ENCODE results near the gene COL4A1. TPM values are rescaled to one million over a fixed set of nuclear protein-coding genes. Genes with fewer than 3 reads are reported as not detected.

Gene COL4A1
- total and polyA plus RNA-seq, 4 donors, result 73.3 to 910 (median 472) TPM

GRCh38 chr13:110338441-110339101 is 31.6 kb upstream of the COL4A1 start:
- ATAC-seq (ENCODE audit: low FRiP score) (peak; percentile 54), DNase-seq (peak in 1 of 2 donors; percentile 73)
- H3K27ac ChIP-seq (ENCODE audit: low read depth in 1 of 2, low read length in 2 of 2), result peak overlapping the region; percentile 96 to 99
- no peak overlapping the region for H3K4me3 ChIP-seq (ENCODE audit: low read length in 2 of 2)
- H3K4me1 ChIP-seq (ENCODE audit: control insufficient read depth in 1 of 2, insufficient read depth in 2 of 2, low read length in 2 of 2), result peaks cover 10 to 13% of the 10 kb centered on the region in 2 donors
- H3K27me3 ChIP-seq (ENCODE audit: control insufficient read depth in 1 of 2, insufficient read depth in 2 of 2, low read length in 1 of 2), result no peaks in the 10 kb centered on the region
- H3K36me3 ChIP-seq (ENCODE audit: control insufficient read depth in 1 of 2, insufficient read depth in 2 of 2, low read length in 1 of 2), result no peaks in the 10 kb centered on the region
- H3K9me3 ChIP-seq (ENCODE audit: control insufficient read depth, low read length), result no peaks in the 10 kb centered on the region
- intact Hi-C loops (cut with DNase I), result no loop called here
- WGBS, 2 donors, result 1 to 6% methylated on average over 13 of the region's 13 CpGs

GRCh38 chr13:110337247-110337646 is 30.3 kb upstream of the COL4A1 start:
- H3K27me3 ChIP-seq (ENCODE audit: control insufficient read depth in 1 of 2, insufficient read depth in 2 of 2, low read length in 1 of 2), result no peaks in the 10 kb centered on the region
- DNase-seq (peak in 1 of 2 donors; percentile 65), ATAC-seq (ENCODE audit: low FRiP score) (no peak)
- 2 to 5% methylated on average over 7 of the region's 7 CpGs for WGBS, 2 donors
- H3K27ac ChIP-seq (ENCODE audit: low read depth in 1 of 2, low read length in 2 of 2), result peak overlapping the region; percentile 84 to 100
- H3K4me3 ChIP-seq (ENCODE audit: low read length in 2 of 2), result no peak overlapping the region
- H3K36me3 ChIP-seq (ENCODE audit: control insufficient read depth in 1 of 2, insufficient read depth in 2 of 2, low read length in 1 of 2), result no peaks in the 10 kb centered on the region
- peaks cover 6 to 13% of the 10 kb centered on the region in 2 donors for H3K4me1 ChIP-seq (ENCODE audit: control insufficient read depth in 1 of 2, insufficient read depth in 2 of 2, low read length in 2 of 2)
- intact Hi-C loops (cut with DNase I), result no loop called here
- H3K9me3 ChIP-seq (ENCODE audit: control insufficient read depth, low read length), result no peaks in the 10 kb centered on the region

- Histone ChIP-seq H3K27me3 (ENCODE audit: control insufficient read depth in 1 of 2, insufficient read depth in 2 of 2, low read length in 1 of 2) (no peaks in the 10 kb centered on the region), H3K4me3 (ENCODE audit: low read length in 2 of 2) (no peak overlapping the region), H3K36me3 (ENCODE audit: control insufficient read depth in 1 of 2, insufficient read depth in 2 of 2, low read length in 1 of 2) (no peaks in the 10 kb centered on the region), H3K9me3 (ENCODE audit: control insufficient read depth, low read length) (no peaks in the 10 kb centered on the region), H3K4me1 (ENCODE audit: control insufficient read depth in 1 of 2, insufficient read depth in 2 of 2, low read length in 2 of 2) (peaks cover 8 to 12% of the 10 kb centered on the region in 2 donors), H3K27ac (ENCODE audit: low read depth in 1 of 2, low read length in 2 of 2) (peak overlapping the region; percentile 84 to 100)
- ATAC-seq (ENCODE audit: low FRiP score) (no peak), DNase-seq (no peak)
- WGBS, 2 donors, result 22 to 31% methylated on average over 5 of the region's 5 CpGs
- intact Hi-C loops (cut with DNase I), result no loop called here
Observed at GRCh38 chr13:110336681-110337080, 29.7 kb upstream of the COL4A1 start.

- 94 to 97% methylated on average over 9 of the region's 9 CpGs for WGBS, 2 donors
- H3K27ac ChIP-seq (ENCODE audit: low read depth in 1 of 2, low read length in 2 of 2), result peak overlapping the region; percentile 84 to 100
- ATAC-seq (ENCODE audit: low FRiP score), result no peak
Observed at GRCh38 chr13:110336108-110336507, 29.2 kb upstream of the COL4A1 start.

GRCh38 chr13:110334841-110335490 is 28.0 kb upstream of the COL4A1 start:
- no peak overlapping the region for H3K4me3 ChIP-seq (ENCODE audit: low read length in 2 of 2)
- 69 to 85% methylated on average over 11 of the region's 11 CpGs for WGBS, 2 donors
- H3K9me3 ChIP-seq (ENCODE audit: control insufficient read depth, low read length), result no peaks in the 10 kb centered on the region
- no peaks in the 10 kb centered on the region for H3K36me3 ChIP-seq (ENCODE audit: control insufficient read depth in 1 of 2, insufficient read depth in 2 of 2, low read length in 1 of 2)
- intact Hi-C loops (cut with DNase I), result no loop called here
- H3K27me3 ChIP-seq (ENCODE audit: control insufficient read depth in 1 of 2, insufficient read depth in 2 of 2, low read length in 1 of 2), result no peaks in the 10 kb centered on the region
- ATAC-seq (ENCODE audit: low FRiP score) (no peak), DNase-seq (no peak)
- H3K27ac ChIP-seq (ENCODE audit: low read depth in 1 of 2, low read length in 2 of 2), result peak overlapping the region; percentile 1 to 46
- peaks cover 7 to 11% of the 10 kb centered on the region in 2 donors for H3K4me1 ChIP-seq (ENCODE audit: control insufficient read depth in 1 of 2, insufficient read depth in 2 of 2, low read length in 2 of 2)

More at GRCh38 chr13:110336108-110336507, 29.2 kb upstream of the COL4A1 start:
- intact Hi-C loops (cut with DNase I), result no loop called here
- H3K4me3 ChIP-seq (ENCODE audit: low read length in 2 of 2), result no peak overlapping the region
- DNase-seq, result no peak
- no peaks in the 10 kb centered on the region for H3K27me3 ChIP-seq (ENCODE audit: control insufficient read depth in 1 of 2, insufficient read depth in 2 of 2, low read length in 1 of 2)
- H3K36me3 ChIP-seq (ENCODE audit: control insufficient read depth in 1 of 2, insufficient read depth in 2 of 2, low read length in 1 of 2), result no peaks in the 10 kb centered on the region
- H3K4me1 ChIP-seq (ENCODE audit: control insufficient read depth in 1 of 2, insufficient read depth in 2 of 2, low read length in 2 of 2), result peaks cover 8 to 9% of the 10 kb centered on the region in 2 donors
- H3K9me3 ChIP-seq (ENCODE audit: control insufficient read depth, low read length), result no peaks in the 10 kb centered on the region

- Histone ChIP-seq H3K9me3 (ENCODE audit: control insufficient read depth, low read length) (no peaks in the 10 kb centered on the region), H3K36me3 (ENCODE audit: control insufficient read depth in 1 of 2, insufficient read depth in 2 of 2, low read length in 1 of 2) (no peaks in the 10 kb centered on the region), H3K4me3 (ENCODE audit: low read length in 2 of 2) (no peak overlapping the region), H3K4me1 (ENCODE audit: control insufficient read depth in 1 of 2, insufficient read depth in 2 of 2, low read length in 2 of 2) (peaks cover 7 to 11% of the 10 kb centered on the region in 2 donors), H3K27ac (ENCODE audit: low read depth in 1 of 2, low read length in 2 of 2) (peak overlapping the region; percentile 1 to 70), H3K27me3 (ENCODE audit: control insufficient read depth in 1 of 2, insufficient read depth in 2 of 2, low read length in 1 of 2) (no peaks in the 10 kb centered on the region)
- 43 to 63% methylated on average over 8 of the region's 8 CpGs for WGBS, 2 donors
- no peak for DNase-seq
- no peak for ATAC-seq (ENCODE audit: low FRiP score)
- intact Hi-C loops (cut with DNase I), result no loop called here
Observed at GRCh38 chr13:110334256-110334655, 27.3 kb upstream of the COL4A1 start.

DNA sequence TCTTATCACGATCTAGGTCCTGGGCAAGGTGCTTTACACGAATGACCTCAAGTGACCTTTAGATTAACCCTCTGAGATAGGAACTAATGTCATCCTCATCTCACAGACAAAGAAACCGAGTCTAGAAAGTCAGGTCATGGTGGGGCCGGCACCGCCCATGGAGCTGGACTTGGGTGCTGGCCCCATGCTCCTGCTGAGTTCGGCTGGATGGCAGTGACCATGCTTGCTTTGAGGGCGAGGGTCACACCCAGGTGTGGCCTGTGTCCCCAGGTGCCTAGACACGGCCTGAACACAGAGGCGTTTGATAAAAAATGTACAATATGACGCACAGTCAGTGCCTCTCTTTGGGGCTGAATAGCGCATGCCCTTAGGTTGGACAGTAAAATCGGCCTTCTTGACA is 26.9 kb upstream of the COL4A1 start:
- Histone ChIP-seq H3K9me3 (ENCODE audit: control insufficient read depth, low read length) (no peaks in the 10 kb centered on the region), H3K36me3 (ENCODE audit: control insufficient read depth in 1 of 2, insufficient read depth in 2 of 2, low read length in 1 of 2) (no peaks in the 10 kb centered on the region), H3K27me3 (ENCODE audit: control insufficient read depth in 1 of 2, insufficient read depth in 2 of 2, low read length in 1 of 2) (no peaks in the 10 kb centered on the region), H3K4me3 (ENCODE audit: low read length in 2 of 2) (no peak overlapping the region), H3K4me1 (ENCODE audit: control insufficient read depth in 1 of 2, insufficient read depth in 2 of 2, low read length in 2 of 2) (peaks cover 6 to 11% of the 10 kb centered on the region in 2 donors), H3K27ac (ENCODE audit: low read depth in 1 of 2, low read length in 2 of 2) (peak overlapping the region in 1 of 2 donors; percentile 70)
- 85 to 87% methylated on average over 12 of the region's 12 CpGs for WGBS, 2 donors
- intact Hi-C loops (cut with DNase I), result no loop called here
- ATAC-seq (ENCODE audit: low FRiP score) (no peak), DNase-seq (no peak)

DNA sequence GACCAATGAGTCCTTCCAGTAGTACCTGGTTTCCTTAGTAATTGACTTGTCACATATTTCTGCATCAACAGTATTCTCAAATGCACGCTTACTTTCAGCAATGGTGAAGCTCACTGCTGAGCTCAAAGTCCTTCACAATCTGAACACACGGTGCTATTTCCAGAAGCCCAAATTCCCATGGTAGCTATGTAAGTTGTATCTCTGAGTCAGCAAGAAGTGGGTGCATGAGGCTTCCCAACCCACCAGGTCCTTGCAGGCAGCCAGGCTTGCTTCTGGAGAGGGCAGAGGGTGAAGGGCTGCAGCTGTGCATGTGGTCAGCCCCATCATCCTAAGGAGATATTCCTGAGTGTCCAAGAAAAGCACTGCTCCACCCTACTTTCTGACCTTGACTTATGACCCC is 25.8 kb upstream of the COL4A1 start:
- WGBS, 2 donors, result 42% methylated on average over 2 of the region's 2 CpGs
- Histone ChIP-seq H3K36me3 (ENCODE audit: control insufficient read depth in 1 of 2, insufficient read depth in 2 of 2, low read length in 1 of 2) (no peaks in the 10 kb centered on the region), H3K4me3 (ENCODE audit: low read length in 2 of 2) (no peak overlapping the region), H3K9me3 (ENCODE audit: control insufficient read depth, low read length) (no peaks in the 10 kb centered on the region), H3K27me3 (ENCODE audit: control insufficient read depth in 1 of 2, insufficient read depth in 2 of 2, low read length in 1 of 2) (no peaks in the 10 kb centered on the region), H3K27ac (ENCODE audit: low read depth in 1 of 2, low read length in 2 of 2) (peak overlapping the region in 1 of 2 donors; percentile 52), H3K4me1 (ENCODE audit: control insufficient read depth in 1 of 2, insufficient read depth in 2 of 2, low read length in 2 of 2) (peaks cover 10 to 11% of the 10 kb centered on the region in 2 donors)
- peak in 1 of 2 donors; percentile 24 for DNase-seq
- ATAC-seq (ENCODE audit: low FRiP score), result no peak
- intact Hi-C loops (cut with DNase I), result no loop called here

- H3K4me1 ChIP-seq (ENCODE audit: control insufficient read depth in 1 of 2, insufficient read depth in 2 of 2, low read length in 2 of 2), result peaks cover 7 to 8% of the 10 kb centered on the region in 2 donors
- WGBS, 2 donors, result 1 to 12% methylated on average over 11 of the region's 11 CpGs
- H3K4me3 ChIP-seq (ENCODE audit: low read length in 2 of 2), result no peak overlapping the region
- ATAC-seq (ENCODE audit: low FRiP score), result no peak
- no peaks in the 10 kb centered on the region for H3K27me3 ChIP-seq (ENCODE audit: control insufficient read depth in 1 of 2, insufficient read depth in 2 of 2, low read length in 1 of 2)
- no peaks in the 10 kb centered on the region for H3K9me3 ChIP-seq (ENCODE audit: control insufficient read depth, low read length)
- peak overlapping the region in 1 of 2 donors; percentile 70 for H3K27ac ChIP-seq (ENCODE audit: low read depth in 1 of 2, low read length in 2 of 2)
- DNase-seq, result peak in 1 of 2 donors; percentile 46
- no peaks in the 10 kb centered on the region for H3K36me3 ChIP-seq (ENCODE audit: control insufficient read depth in 1 of 2, insufficient read depth in 2 of 2, low read length in 1 of 2)
- intact Hi-C loops (cut with DNase I), result no loop called here
Observed at GRCh38 chr13:110331362-110331761, 24.4 kb upstream of the COL4A1 start.

All from aorta (tissue), 5 donors.